IPS-NIHi11 (cell line): ENCODE measurements around the gene PCDHB16.
"Not testable (repeated sequence)": the region's sequence is repeated elsewhere in the genome, so short reads cannot be mapped to it uniquely, and the experiment has no call there.

ENCODE experiments used
- DNase-seq: peaks from one replicate; pipeline ENCODE4 v3.0.0; 2012; ENCODE audit warnings: mixed read lengths, low spot score

Gene PCDHB16

GRCh38 chr5:141184117-141184855, 2.1 kb downstream of the PCDHB16 start:
- not testable (repeated sequence) for DNase-seq

GRCh38 chr5:141186897-141187512, 4.8 kb downstream of the PCDHB16 start, which contains the start of gene PCDHB9:
Gene PCDHB9, plus strand, starts transcription at chr5:141187161. Its CDS starts 158 bp downstream, at chr5:141187319.
- peak; percentile 59 for DNase-seq

DNA sequence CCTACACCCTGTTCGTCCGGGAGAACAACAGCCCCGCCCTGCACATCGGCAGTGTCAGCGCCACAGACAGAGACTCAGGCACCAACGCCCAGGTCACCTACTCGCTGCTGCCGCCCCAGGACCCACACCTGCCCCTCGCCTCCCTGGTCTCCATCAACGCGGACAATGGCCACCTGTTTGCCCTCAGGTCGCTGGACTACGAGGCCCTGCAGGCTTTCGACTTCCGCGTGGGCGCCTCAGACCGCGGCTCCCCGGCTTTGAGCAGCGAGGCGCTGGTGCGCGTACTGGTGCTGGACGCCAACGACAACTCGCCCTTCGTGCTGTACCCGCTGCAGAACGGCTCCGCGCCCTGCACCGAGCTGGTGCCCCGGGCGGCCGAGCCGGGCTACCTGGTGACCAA, 6.5 kb downstream of the PCDHB16 start:
- DNase-seq: not testable (repeated sequence)

- DNase-seq: not testable (repeated sequence)
Measured at GRCh38 chr5:141189131-141189530, 6.9 kb downstream of the PCDHB16 start.

DNA sequence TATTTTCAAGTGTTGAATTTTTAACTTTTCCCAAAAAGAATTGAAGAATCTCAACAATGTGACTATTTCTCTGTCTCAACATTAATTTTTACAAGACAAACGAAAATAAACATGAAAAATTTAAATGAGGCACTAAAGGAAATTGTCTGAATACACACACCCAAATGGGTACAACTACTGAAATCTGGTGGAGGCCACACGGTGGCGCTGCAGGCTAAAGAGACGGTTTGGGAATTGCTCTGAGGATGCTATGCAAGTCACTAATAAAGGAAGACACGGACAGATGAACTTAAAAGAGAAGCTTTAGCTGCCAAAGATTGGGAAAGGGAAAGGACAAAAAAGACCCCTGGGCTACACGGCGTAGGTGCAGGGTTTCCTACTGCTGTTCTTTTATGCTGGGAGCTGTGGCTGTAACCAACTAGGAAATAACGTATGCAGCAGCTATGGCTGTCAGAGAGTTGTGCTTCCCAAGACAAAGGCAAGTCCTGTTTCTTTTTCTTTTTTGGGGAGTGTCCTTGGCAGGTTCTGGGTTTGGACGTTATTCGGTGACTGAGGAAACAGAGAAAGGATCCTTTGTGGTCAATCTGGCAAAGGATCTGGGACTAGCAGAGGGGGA, 10.0 kb downstream of the PCDHB16 start, which contains the start of gene PCDHB10:
PCDHB10 (plus strand) TSS at position 244 of the 616 bp plus-strand sequence; CDS start at position 444, 200 bp downstream.
- peak; percentile 68 for DNase-seq

GRCh38 chr5:141194332-141194731, 12.1 kb downstream of the PCDHB16 start:
- not testable (repeated sequence) for DNase-seq

GRCh38 chr5:141196363-141196762, 14.2 kb downstream of the PCDHB16 start:
- DNase-seq: no peak

DNA sequence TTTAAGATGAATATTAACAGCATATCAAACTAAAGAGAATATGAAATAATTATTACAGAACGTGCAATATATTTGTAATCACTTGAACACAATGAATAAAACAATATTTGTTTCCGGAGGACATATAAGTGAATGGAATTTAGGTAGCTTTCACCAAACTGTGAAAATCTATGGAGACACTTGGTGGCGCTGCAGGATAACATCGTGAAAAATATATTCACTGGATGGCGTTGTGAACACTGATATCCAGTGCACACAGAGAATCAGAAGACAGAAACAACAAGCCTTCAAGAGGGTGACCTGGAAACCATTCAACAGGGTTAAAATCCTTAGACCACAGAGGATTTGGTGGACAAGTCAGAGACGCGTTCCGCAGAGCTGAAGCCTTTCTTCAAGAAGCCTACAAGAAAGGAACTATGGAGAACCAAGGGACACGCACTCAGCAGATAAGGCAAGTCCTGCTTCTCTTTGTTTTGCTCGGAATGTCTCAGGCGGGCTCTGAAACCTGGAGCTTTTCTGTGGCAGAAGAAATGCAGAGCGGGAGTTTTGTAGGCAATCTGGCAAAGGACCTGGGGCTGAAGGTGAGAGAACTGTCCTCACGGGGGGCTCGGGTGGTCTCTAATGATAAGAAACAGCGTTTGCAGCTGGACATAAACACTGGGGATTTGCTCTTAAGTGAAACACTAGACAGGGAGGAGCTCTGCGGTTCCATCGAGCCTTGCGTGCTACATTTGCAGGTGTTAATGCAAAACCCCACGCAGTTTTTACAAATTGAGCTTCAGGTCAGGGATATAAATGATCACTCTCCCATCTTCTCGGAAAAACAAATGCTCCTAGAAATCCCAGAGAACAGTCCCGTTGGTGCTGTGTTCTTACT, 17.4 kb downstream of the PCDHB16 start, which contains the start of gene PCDHB11:
PCDHB11 (plus strand) TSS at position 269 of the 877 bp plus-strand sequence; CDS start at position 417, 148 bp downstream.
- peak; percentile 25 for DNase-seq

DNA sequence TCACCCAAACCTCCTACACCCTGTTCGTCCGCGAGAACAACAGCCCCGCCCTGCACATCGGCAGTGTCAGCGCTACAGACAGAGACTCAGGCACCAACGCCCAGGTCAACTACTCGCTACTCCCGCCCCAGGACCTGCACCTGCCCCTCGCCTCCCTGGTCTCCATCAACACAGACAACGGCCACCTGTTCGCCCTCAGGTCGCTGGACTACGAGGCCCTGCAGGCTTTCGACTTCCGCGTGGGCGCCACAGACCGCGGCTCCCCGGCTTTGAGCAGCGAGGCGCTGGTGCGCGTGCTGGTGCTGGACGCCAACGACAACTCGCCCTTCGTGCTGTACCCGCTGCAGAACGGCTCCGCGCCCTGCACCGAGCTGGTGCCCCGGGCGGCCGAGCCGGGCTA, 18.9 kb downstream of the PCDHB16 start:
- not testable (repeated sequence) for DNase-seq

GRCh38 chr5:141201646-141202045, 19.5 kb downstream of the PCDHB16 start:
- DNase-seq: not testable (repeated sequence)

- DNase-seq: no peak
Measured at GRCh38 chr5:141208478-141208877, 26.3 kb downstream of the PCDHB16 start, which contains the start of gene PCDHB12. Gene PCDHB12, plus strand, starts transcription at chr5:141208719. Its CDS starts 189 bp downstream, at chr5:141208908.

GRCh38 chr5:141210281-141210680, 28.1 kb downstream of the PCDHB16 start:
- not testable (repeated sequence) for DNase-seq

- not testable (repeated sequence) for DNase-seq
Measured at GRCh38 chr5:141210849-141211248, 28.7 kb downstream of the PCDHB16 start.

- DNase-seq: not testable (repeated sequence)
Measured at GRCh38 chr5:141213656-141214339, 31.6 kb downstream of the PCDHB16 start, which contains the start of gene PCDHB13. Gene PCDHB13, plus strand, starts transcription at chr5:141213919. Its CDS starts 205 bp downstream, at chr5:141214124.

GRCh38 chr5:141214583-141214982, 32.4 kb downstream of the PCDHB16 start:
- DNase-seq: not testable (repeated sequence)

DNA sequence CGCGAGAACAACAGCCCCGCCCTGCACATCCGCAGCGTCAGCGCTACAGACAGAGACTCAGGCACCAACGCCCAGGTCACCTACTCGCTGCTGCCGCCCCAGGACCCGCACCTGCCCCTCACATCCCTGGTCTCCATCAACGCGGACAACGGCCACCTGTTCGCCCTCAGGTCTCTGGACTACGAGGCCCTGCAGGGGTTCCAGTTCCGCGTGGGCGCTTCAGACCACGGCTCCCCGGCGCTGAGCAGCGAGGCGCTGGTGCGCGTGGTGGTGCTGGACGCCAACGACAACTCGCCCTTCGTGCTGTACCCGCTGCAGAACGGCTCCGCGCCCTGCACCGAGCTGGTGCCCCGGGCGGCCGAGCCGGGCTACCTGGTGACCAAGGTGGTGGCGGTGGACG, 33.3 kb downstream of the PCDHB16 start:
- not testable (repeated sequence) for DNase-seq

DNA sequence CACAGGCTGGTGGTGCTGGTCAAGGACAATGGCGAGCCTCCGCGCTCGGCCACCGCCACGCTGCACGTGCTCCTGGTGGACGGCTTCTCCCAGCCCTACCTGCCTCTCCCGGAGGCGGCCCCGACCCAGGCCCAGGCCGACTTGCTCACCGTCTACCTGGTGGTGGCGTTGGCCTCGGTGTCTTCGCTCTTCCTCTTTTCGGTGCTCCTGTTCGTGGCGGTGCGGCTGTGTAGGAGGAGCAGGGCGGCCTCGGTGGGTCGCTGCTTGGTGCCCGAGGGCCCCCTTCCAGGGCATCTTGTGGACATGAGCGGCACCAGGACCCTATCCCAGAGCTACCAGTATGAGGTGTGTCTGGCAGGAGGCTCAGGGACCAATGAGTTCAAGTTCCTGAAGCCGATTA, 33.8 kb downstream of the PCDHB16 start:
- not testable (repeated sequence) for DNase-seq

GRCh38 chr5:141223112-141223783, 41.1 kb downstream of the PCDHB16 start, which contains the start of gene PCDHB14:
Gene PCDHB14, plus strand, starts transcription at chr5:141223343. Its CDS starts 163 bp downstream, at chr5:141223506.
- peak; percentile 65 for DNase-seq

DNA sequence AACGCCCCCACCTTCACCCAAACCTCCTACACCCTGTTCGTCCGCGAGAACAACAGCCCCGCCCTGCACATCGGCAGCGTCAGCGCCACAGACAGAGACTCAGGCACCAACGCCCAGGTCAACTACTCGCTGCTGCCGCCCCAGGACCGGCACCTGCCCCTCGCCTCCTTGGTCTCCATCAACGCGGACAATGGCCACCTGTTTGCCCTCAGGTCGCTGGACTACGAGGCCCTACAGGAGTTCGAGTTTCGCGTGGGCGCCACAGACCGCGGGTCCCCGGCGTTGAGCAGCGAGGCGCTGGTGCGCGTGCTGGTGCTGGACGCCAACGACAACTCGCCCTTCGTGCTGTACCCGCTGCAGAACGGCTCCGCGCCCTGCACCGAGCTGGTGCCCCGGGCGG, 42.7 kb downstream of the PCDHB16 start:
- not testable (repeated sequence) for DNase-seq

GRCh38 chr5:141225421-141225820, 43.2 kb downstream of the PCDHB16 start:
- DNase-seq: not testable (repeated sequence)
